GM19452 (cell line): ENCODE data around the gene NDUFB5.

Source experiments
- ATAC-seq: cut with Tn5 transposase; IDR thresholded peaks from one replicate; pipeline ENCODE4 v1.9.1; 2021; ENCODE audit not compliant: unreplicated experiment

NDUFB5 gene

GRCh38 chr3:179676081-179676480, 71.5 kb downstream of the NDUFB5 start:
- ATAC-seq = no peak
